ENCODE measurements around the gene TIAM1. TPM values are rescaled to one million over a fixed set of nuclear protein-coding genes. Genes with fewer than 3 reads are reported as not detected.

Gene TIAM1
- total RNA-seq, 2 donors from 2014 or later = 4.5 to 15.2 TPM

- TF ChIP-seq, protein P1, sequence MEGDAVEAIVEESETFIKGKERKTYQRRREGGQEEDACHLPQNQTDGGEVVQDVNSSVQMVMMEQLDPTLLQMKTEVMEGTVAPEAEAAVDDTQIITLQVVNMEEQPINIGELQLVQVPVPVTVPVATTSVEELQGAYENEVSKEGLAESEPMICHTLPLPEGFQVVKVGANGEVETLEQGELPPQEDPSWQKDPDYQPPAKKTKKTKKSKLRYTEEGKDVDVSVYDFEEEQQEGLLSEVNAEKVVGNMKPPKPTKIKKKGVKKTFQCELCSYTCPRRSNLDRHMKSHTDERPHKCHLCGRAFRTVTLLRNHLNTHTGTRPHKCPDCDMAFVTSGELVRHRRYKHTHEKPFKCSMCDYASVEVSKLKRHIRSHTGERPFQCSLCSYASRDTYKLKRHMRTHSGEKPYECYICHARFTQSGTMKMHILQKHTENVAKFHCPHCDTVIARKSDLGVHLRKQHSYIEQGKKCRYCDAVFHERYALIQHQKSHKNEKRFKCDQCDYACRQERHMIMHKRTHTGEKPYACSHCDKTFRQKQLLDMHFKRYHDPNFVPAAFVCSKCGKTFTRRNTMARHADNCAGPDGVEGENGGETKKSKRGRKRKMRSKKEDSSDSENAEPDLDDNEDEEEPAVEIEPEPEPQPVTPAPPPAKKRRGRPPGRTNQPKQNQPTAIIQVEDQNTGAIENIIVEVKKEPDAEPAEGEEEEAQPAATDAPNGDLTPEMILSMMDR (IDR thresholded peaks at IDR 0.05) = no peak
- H3K9me3 ChIP-seq = no peaks in the 10 kb centered on the region
- H3K27me3 ChIP-seq (replicated peaks; ENCODE audit: insufficient read depth) = no peaks in the 10 kb centered on the region
- no peak for DNase-seq (ENCODE audit: low spot score)
- H3K4me3 ChIP-seq = no peak overlapping the region
- H3K27ac ChIP-seq = no peak overlapping the region
- no peaks in the 10 kb centered on the region for H3K4me1 ChIP-seq (ENCODE audit: control insufficient read depth in 1 of 2, low read depth in 2 of 2)
- no peaks in the 10 kb centered on the region for H3K36me3 ChIP-seq
- ATAC-seq (ENCODE audit: insufficient number of reproducible peaks, low FRiP score, low read depth) = no peak
Measured at GRCh38 chr21:31267644-31268043, 76.4 kb downstream of the TIAM1 start.

GRCh38 chr21:31266241-31266640 lies 77.8 kb downstream of the TIAM1 start:
- Histone ChIP-seq H3K36me3 (no peaks in the 10 kb centered on the region), H3K9me3 (no peaks in the 10 kb centered on the region), H3K4me3 (no peak overlapping the region), H3K27me3 (replicated peaks; ENCODE audit: insufficient read depth) (no peaks in the 10 kb centered on the region), H3K27ac (no peak overlapping the region), H3K4me1 (ENCODE audit: control insufficient read depth in 1 of 2, low read depth in 2 of 2) (no peaks in the 10 kb centered on the region)
- DNase-seq (ENCODE audit: low spot score) = no peak
- TF ChIP-seq, protein P1 (IDR thresholded peaks at IDR 0.05) = no peak
- ATAC-seq (ENCODE audit: insufficient number of reproducible peaks, low FRiP score, low read depth) = no peak

- Histone ChIP-seq H3K36me3 (no peaks in the 10 kb centered on the region), H3K4me3 (peak overlapping the region; percentile 14), H3K27ac (no peak overlapping the region), H3K4me1 (ENCODE audit: control insufficient read depth in 1 of 2, low read depth in 2 of 2) (no peaks in the 10 kb centered on the region), H3K27me3 (replicated peaks; ENCODE audit: insufficient read depth) (no peaks in the 10 kb centered on the region), H3K9me3 (no peaks in the 10 kb centered on the region)
- ATAC-seq (ENCODE audit: insufficient number of reproducible peaks, low FRiP score, low read depth) (no peak), DNase-seq (ENCODE audit: low spot score) (no peak)
- TF ChIP-seq, protein P1 (IDR thresholded peaks at IDR 0.05) = no peak
Measured at GRCh38 chr21:31265366-31266013, 78.6 kb downstream of the TIAM1 start.

GRCh38 chr21:31264574-31264973 lies 79.5 kb downstream of the TIAM1 start:
- Histone ChIP-seq H3K4me1 (ENCODE audit: control insufficient read depth in 1 of 2, low read depth in 2 of 2) (no peaks in the 10 kb centered on the region), H3K27ac (no peak overlapping the region), H3K36me3 (no peaks in the 10 kb centered on the region), H3K9me3 (no peaks in the 10 kb centered on the region), H3K4me3 (no peak overlapping the region), H3K27me3 (replicated peaks; ENCODE audit: insufficient read depth) (no peaks in the 10 kb centered on the region)
- no peak for ATAC-seq (ENCODE audit: insufficient number of reproducible peaks, low FRiP score, low read depth)
- TF ChIP-seq, protein P1 (IDR thresholded peaks at IDR 0.05) = no peak
- DNase-seq (ENCODE audit: low spot score) = no peak

DNA sequence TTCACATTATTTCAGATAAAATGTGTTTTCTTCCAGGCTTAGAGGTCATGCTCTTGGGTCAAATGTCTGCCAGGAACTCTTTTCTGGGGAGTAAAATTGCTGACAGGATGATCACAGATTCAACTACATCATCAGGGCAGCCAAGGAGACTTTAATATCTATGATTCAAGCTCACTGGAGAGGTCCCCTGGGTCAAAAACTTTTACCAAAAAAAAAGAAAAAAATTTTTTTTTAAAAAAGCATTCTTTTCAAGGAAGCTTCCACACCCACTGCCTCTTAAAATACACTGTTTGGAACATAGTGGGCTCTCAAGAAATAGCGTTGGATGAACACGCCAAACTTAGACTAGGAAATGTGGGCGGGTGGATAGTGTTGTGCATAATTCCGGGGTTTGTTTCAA lies 81.3 kb downstream of the TIAM1 start:
- H3K4me1 ChIP-seq (ENCODE audit: control insufficient read depth in 1 of 2, low read depth in 2 of 2) = no peaks in the 10 kb centered on the region
- TF ChIP-seq, protein P1 (IDR thresholded peaks at IDR 0.05) = no peak
- H3K36me3 ChIP-seq = no peaks in the 10 kb centered on the region
- no peaks in the 10 kb centered on the region for H3K9me3 ChIP-seq
- ATAC-seq (ENCODE audit: insufficient number of reproducible peaks, low FRiP score, low read depth) (no peak), DNase-seq (ENCODE audit: low spot score) (no peak)
- no peaks in the 10 kb centered on the region for H3K27me3 ChIP-seq (replicated peaks; ENCODE audit: insufficient read depth)
- H3K4me3 ChIP-seq = no peak overlapping the region
- no peak overlapping the region for H3K27ac ChIP-seq

Data from thoracic aorta (tissue), 2 donors.